PC-9 (cell line): ENCODE results near the gene CD79B. TPM values are rescaled to one million over a fixed set of nuclear protein-coding genes. Genes with fewer than 3 reads are reported as not detected.
"Not testable (repeated sequence)": the region's sequence is repeated elsewhere in the genome, so short reads cannot be mapped to it uniquely, and the experiment has no call there.

Experiments
- BruUV-seq: library from RNA; stranded (reverse); fragments of 400-500 nt; replicated peaks from 2 replicates; lab custom pipeline; 2021; lab: Mats Ljungman, UMichigan
- CTCF ChIA-PET: fragments of 300-600 bp; sonication (Branson Sonifier 250); formaldehyde crosslinking; loops from one replicate; lab custom pipeline; 2022; ENCODE audit warnings: antibody characterized with exemption; lab: Charles Lee
- POLR2A ChIA-PET: fragments of 300-600 bp; sonication (Branson Sonifier 250); formaldehyde crosslinking; loops from one replicate; lab custom pipeline; 2022; ENCODE audit warnings: antibody characterized with exemption; ENCODE audit not compliant: unreplicated experiment; lab: Charles Lee
- DNase-seq, 2 experiments: peaks; one replicate each; pipeline versions ENCODE4 v3.0.0 to v3.0.0-alpha.2; 2015 to 2022; ENCODE audit warnings: mixed read lengths in 1 of 2
- H2AFZ ChIP-seq: fragments of 200-600 bp; sonication (generic); 2 replicates; pipeline ENCODE4 v1.8.1; 2017; ENCODE audit warnings: antibody characterized with exemption
- H3F3A ChIP-seq: fragments of 200-600 bp; sonication (generic); 2 replicates; pipeline ENCODE4 v1.8.1; 2017; ENCODE audit warnings: antibody characterized with exemption, mild to moderate bottlenecking, low read depth; ENCODE audit not compliant: insufficient read depth
- H3K27ac ChIP-seq: fragments of 200-600 bp; sonication (generic); 2 replicates; pipeline ENCODE4 v1.6.1; 2016; ENCODE audit warnings: mixed run types
- H3K27me3 ChIP-seq: fragments of 200-600 bp; sonication (generic); 2 replicates; pipeline ENCODE4 v1.6.1; 2016; ENCODE audit warnings: low read depth, mixed run types; ENCODE audit not compliant: insufficient read depth
- H3K36me3 ChIP-seq: fragments of 200-600 bp; sonication (generic); 2 replicates; pipeline ENCODE4 v1.6.1; 2016; ENCODE audit warnings: low read depth, mixed run types
- H3K4me1 ChIP-seq: fragments of 200-600 bp; sonication (generic); replicated peaks from 2 replicates; pipeline ENCODE4 v1.6.1; 2016; ENCODE audit warnings: mixed run types; ENCODE audit not compliant: insufficient read depth
- H3K4me2 ChIP-seq: fragments of 200-600 bp; sonication (generic); 2 replicates; pipeline ENCODE4 v1.6.1; 2017; ENCODE audit warnings: mixed run types
- H3K4me3 ChIP-seq: fragments of 200-600 bp; sonication (generic); 2 replicates; pipeline ENCODE4 v1.6.1; 2016; ENCODE audit warnings: mixed run types
- H3K79me2 ChIP-seq: fragments of 200-600 bp; sonication (generic); 2 replicates; pipeline ENCODE4 v1.6.1; 2017; ENCODE audit warnings: low read depth, mixed run types
- H3K9me2 ChIP-seq: fragments of 200-600 bp; sonication (generic); 2 replicates; pipeline ENCODE4 v1.8.1; 2017; ENCODE audit warnings: mild to moderate bottlenecking; ENCODE audit not compliant: insufficient read depth
- H3K9me3 ChIP-seq: fragments of 200-600 bp; sonication (generic); 2 replicates; pipeline ENCODE4 v1.8.1; 2016; ENCODE audit warnings: low read depth; ENCODE audit not compliant: insufficient read depth
- H4K20me1 ChIP-seq: fragments of 200-600 bp; sonication (generic); 2 replicates; pipeline ENCODE4 v1.8.1; 2017; ENCODE audit not compliant: insufficient read depth
- EZH2 ChIP-seq: fragments of 200-600 bp; sonication (generic); IDR thresholded peaks from 2 replicates; pipeline ENCODE4 v1.8.0; 2017; ENCODE audit warnings: antibody characterized with exemption, low read depth
- intact Hi-C: fragments of 100-400 bp; cut with micrococcal nuclease; formaldehyde crosslinking; loops from one replicate; pipeline ENCODE4 v1.10.0; 2022; ENCODE audit not compliant: unreplicated experiment
- total RNA-seq: library from RNA; stranded (reverse); gene quantifications from 2 replicates; pipeline ENCODE4 v1.2.3, GENCODE V29; 2021
- TF ChIP-seq, protein P1 (sequence below): fragments of 200-600 bp; sonication (generic); conservative IDR thresholded peaks from 2 replicates; pipeline ENCODE4 v1.6.1; 2017; ENCODE audit warnings: mixed run types, antibody characterized with exemption, mild to moderate bottlenecking, moderate library complexity

Gene CD79B
- total RNA-seq, 1 experiment from 2014 or later, result not detected

DNA sequence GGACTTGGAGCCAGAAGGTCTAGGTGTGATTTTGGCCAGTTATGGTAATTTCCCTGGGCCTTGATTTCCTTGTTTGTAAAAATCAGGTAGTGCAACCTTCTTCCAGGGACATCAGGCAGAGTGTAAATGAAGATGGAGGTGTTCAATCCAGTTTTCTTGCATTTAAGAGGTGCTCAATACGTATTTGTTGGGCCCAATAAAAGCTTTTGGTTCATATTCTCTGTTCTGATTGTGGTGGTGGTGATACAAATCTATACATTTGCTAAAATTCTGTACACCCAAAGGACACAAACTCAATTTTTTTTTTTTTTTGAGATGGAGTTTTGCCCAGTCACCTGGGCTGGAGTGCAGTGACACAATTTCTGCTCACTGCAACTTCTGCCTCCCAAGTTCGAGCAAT is 6.0 kb downstream of the CD79B start:
- H3K9me2 ChIP-seq, result no peaks in the 10 kb centered on the region
- no peaks in the 10 kb centered on the region for H3K79me2 ChIP-seq
- H3F3A ChIP-seq, result no peaks in the 10 kb centered on the region
- no TSS peak for BruUV-seq
- H3K4me2 ChIP-seq, result no peak overlapping the region
- ChIA-PET POLR2A (no interaction called here), CTCF (no interaction called here)
- H3K27ac ChIP-seq, result no peak overlapping the region
- no peak overlapping the region for H3K4me3 ChIP-seq
- no peaks in the 10 kb centered on the region for H3K9me3 ChIP-seq
- H4K20me1 ChIP-seq, result no peaks in the 10 kb centered on the region
- TF ChIP-seq, protein P1, sequence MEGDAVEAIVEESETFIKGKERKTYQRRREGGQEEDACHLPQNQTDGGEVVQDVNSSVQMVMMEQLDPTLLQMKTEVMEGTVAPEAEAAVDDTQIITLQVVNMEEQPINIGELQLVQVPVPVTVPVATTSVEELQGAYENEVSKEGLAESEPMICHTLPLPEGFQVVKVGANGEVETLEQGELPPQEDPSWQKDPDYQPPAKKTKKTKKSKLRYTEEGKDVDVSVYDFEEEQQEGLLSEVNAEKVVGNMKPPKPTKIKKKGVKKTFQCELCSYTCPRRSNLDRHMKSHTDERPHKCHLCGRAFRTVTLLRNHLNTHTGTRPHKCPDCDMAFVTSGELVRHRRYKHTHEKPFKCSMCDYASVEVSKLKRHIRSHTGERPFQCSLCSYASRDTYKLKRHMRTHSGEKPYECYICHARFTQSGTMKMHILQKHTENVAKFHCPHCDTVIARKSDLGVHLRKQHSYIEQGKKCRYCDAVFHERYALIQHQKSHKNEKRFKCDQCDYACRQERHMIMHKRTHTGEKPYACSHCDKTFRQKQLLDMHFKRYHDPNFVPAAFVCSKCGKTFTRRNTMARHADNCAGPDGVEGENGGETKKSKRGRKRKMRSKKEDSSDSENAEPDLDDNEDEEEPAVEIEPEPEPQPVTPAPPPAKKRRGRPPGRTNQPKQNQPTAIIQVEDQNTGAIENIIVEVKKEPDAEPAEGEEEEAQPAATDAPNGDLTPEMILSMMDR, result no peak
- no peak for TF ChIP-seq EZH2
- H3K27me3 ChIP-seq, result no peaks in the 10 kb centered on the region
- no peak overlapping the region for H2AFZ ChIP-seq
- DNase-seq, result no peak
- intact Hi-C loops, result no loop called here
- H3K4me1 ChIP-seq, result no peaks in the 10 kb centered on the region
- no peaks in the 10 kb centered on the region for H3K36me3 ChIP-seq

DNA sequence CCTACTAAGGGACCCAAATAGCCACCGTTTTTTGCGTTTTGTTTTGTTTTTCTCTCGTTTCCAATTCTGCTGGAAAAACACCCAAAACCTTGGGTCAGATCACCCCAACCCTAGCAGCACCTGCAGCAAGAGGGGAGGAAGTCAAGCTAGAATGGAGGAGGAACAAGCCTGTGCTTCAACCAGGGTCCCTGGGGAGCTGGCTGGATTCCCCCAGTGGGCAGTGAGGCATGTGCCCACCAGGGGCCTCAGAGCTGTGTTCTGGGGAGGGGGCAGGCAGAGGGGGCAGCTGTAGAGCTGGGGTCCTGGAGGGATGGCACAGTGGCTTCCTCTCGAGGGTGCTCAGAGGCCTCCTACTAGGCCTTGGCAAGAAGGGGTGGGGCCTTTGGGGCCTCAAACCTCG is 6.5 kb downstream of the CD79B start:
- no peak overlapping the region for H2AFZ ChIP-seq
- H3K9me3 ChIP-seq, result no peaks in the 10 kb centered on the region
- no peak overlapping the region for H3K4me2 ChIP-seq
- no peaks in the 10 kb centered on the region for H3K9me2 ChIP-seq
- H4K20me1 ChIP-seq, result no peaks in the 10 kb centered on the region
- no peaks in the 10 kb centered on the region for H3K79me2 ChIP-seq
- intact Hi-C loops, result no loop called here
- POLR2A ChIA-PET, result no interaction called here
- H3K4me1 ChIP-seq, result no peaks in the 10 kb centered on the region
- H3K27ac ChIP-seq, result no peak overlapping the region
- H3F3A ChIP-seq, result no peaks in the 10 kb centered on the region
- H3K27me3 ChIP-seq, result no peaks in the 10 kb centered on the region
- no TSS peak for BruUV-seq
- no peak for DNase-seq
- H3K36me3 ChIP-seq, result no peaks in the 10 kb centered on the region
- TF ChIP-seq, protein P1, result no peak
- TF ChIP-seq EZH2, result no peak
- CTCF ChIA-PET, result no interaction called here
- H3K4me3 ChIP-seq, result no peak overlapping the region

DNA sequence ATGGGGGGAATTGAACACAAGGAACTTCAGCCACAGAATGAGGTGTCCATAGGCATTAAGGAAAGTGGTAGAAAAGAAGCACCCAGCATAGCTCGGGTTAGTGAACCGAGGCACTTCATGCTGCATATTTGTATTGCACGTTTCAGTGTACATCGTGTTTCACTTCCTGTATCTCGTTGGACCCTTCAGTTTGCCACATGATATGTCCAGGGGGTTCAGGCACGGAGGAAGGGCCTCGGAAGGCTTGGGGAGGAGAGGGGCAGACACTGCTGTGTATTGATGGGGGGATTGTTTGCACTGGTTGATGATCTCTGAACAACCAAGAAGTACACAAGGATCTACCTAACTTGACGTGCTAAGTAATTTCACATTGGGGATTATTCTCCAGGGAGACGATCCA is 9.7 kb downstream of the CD79B start:
- H3K4me3 ChIP-seq, BruUV-seq, DNase-seq, H3K4me2 ChIP-seq, H3K4me1 ChIP-seq, H3K9me3 ChIP-seq, H3K27me3 ChIP-seq, H2AFZ ChIP-seq, CTCF ChIA-PET, POLR2A ChIA-PET, H3K36me3 ChIP-seq, H4K20me1 ChIP-seq, H3K79me2 ChIP-seq, H3K9me2 ChIP-seq, H3K27ac ChIP-seq, intact Hi-C loops, H3F3A ChIP-seq: not testable (repeated sequence)

DNA sequence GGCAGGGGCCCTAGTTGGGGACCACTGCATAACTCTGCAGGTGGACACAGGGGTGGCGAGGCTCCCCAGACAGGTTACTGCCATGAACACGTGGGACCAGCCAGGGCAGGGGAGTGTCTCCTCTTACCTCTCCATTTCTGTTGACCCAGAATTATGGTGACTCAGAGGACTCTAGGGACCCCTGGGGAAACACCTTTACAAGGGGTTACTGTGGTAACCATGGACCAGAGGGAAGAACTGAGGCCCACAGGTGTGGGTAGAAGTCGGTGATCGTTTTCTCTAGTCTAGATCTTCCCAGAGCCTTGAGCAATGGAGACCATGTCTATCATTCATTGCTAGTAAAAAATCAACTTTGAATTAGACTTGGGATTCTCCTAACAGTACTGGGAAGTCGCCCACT is 11.4 kb downstream of the CD79B start:
- H2AFZ ChIP-seq, BruUV-seq, DNase-seq, H3K36me3 ChIP-seq, H3K4me2 ChIP-seq, H4K20me1 ChIP-seq, H3K4me3 ChIP-seq, H3F3A ChIP-seq, H3K9me2 ChIP-seq, H3K4me1 ChIP-seq, POLR2A ChIA-PET, H3K9me3 ChIP-seq, H3K79me2 ChIP-seq, intact Hi-C loops, H3K27ac ChIP-seq: not testable (repeated sequence)
- H3K27me3 ChIP-seq, result peaks cover 13% of the 10 kb centered on the region; the same call in 1 of the 2 replicates
- CTCF ChIA-PET, result interaction anchor here (0.6 to 2.8 kb wide), 3 partner anchors 17 to 391 kb away, joined by 3 to 15 read pairs (median 4); no protein-coding TSS in a partner anchor

DNA sequence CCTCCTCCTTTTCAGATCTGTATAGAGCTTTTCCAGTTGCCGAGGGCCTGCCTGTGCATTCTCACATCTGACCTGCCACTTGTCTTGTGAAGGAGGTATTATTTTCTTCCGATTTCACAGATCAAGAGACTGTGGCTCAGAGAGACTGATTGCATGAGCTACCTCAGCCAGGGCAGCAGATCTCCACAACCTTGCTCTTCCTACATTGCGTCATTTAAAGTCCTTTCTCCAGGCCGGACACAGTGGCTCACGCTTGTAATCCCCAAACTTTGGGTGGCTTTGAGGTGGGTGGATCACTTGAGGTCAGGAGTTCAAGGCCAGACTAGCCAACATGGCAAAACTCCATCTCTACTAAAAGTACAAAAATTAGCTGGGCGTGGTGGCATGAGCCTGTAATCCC is 12.1 kb downstream of the CD79B start:
- ChIA-PET POLR2A (interaction anchor here (0.7 kb wide), 1 partner anchor 1274 kb away, joined by 3 read pairs; no protein-coding TSS in a partner anchor), CTCF (interaction anchor here (0.5 to 3.2 kb wide), 11 partner anchors 19 to 429 kb away, joined by 3 to 21 read pairs (median 5); no protein-coding TSS in a partner anchor)
- H3K79me2 ChIP-seq, H3K4me2 ChIP-seq, H3K27ac ChIP-seq, H4K20me1 ChIP-seq, intact Hi-C loops, H3K4me1 ChIP-seq, BruUV-seq, H2AFZ ChIP-seq, DNase-seq, H3K9me2 ChIP-seq, H3K4me3 ChIP-seq, H3K9me3 ChIP-seq, H3K36me3 ChIP-seq, H3F3A ChIP-seq: not testable (repeated sequence)
- peaks cover 18% of the 10 kb centered on the region; the same call in 1 of the 2 replicates for H3K27me3 ChIP-seq
